Cardiac septum (tissue), 1 donor: ENCODE data around the gene RNPEPL1. TPM values are rescaled to one million over a fixed set of nuclear protein-coding genes. Genes with fewer than 3 reads are reported as not detected.
"Not testable (repeated sequence)": the region's sequence is repeated elsewhere in the genome, so short reads cannot be mapped to it uniquely, and the experiment has no call there.

Experiments
- DNase-seq: peaks from one replicate; pipeline ENCODE4 v3.0.0-alpha.2; 2020; ENCODE audit warnings: low spot score
- intact Hi-C: fragments of 100-400 bp; cut with DNase I; formaldehyde crosslinking; loops from one replicate; pipeline ENCODE4 v1.14.0; 2022
- total RNA-seq: library from RNA; stranded (reverse); fragmentation: NEBNext Ultra II Directional; extraction: Animal tissue kit (Norgen Biotek cat#: 25700); gene quantifications from one replicate; pipeline ENCODE4 v1.2.1, GENCODE V29; 2021
- donor health status: DM: no; HTN: no; CAD: no.

Gene RNPEPL1
- total RNA-seq, 1 donor from 2014 or later = 73.8 TPM

DNA sequence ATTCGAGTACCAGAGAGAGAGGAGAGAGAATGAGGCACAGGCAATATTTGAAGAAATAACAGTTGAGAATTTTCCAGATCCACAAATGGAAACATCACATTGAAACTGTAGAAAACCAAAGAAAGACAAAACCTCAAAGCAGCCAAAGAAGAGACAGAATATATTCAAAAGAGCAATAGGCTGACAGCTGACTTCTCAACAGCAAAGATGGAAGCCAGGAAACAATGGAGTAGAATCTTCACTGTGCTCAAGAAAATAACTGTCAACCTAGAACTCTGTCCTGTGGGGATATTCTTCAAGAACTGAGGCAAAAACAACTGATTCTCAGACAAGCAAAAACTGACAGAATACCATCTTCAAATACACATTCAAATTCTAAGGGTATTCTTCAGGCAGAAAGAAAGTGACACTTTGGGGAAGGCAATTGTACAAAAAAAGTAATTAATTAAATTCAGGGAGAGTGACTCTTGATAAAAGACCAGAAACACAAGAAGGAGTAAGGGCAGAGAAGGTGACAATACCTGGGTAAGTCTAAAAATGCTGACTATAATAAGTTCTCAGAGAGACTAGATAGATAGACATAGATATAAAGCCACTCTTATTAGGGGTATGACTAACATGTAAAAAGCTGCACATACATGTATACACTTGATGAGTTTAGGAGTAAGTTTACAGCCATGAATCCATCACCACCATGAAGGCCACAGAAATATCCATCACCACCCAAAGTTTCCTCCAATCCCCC is 36.1 kb upstream of the RNPEPL1 start:
- no peak for DNase-seq
- intact Hi-C loops = no loop called here

DNA sequence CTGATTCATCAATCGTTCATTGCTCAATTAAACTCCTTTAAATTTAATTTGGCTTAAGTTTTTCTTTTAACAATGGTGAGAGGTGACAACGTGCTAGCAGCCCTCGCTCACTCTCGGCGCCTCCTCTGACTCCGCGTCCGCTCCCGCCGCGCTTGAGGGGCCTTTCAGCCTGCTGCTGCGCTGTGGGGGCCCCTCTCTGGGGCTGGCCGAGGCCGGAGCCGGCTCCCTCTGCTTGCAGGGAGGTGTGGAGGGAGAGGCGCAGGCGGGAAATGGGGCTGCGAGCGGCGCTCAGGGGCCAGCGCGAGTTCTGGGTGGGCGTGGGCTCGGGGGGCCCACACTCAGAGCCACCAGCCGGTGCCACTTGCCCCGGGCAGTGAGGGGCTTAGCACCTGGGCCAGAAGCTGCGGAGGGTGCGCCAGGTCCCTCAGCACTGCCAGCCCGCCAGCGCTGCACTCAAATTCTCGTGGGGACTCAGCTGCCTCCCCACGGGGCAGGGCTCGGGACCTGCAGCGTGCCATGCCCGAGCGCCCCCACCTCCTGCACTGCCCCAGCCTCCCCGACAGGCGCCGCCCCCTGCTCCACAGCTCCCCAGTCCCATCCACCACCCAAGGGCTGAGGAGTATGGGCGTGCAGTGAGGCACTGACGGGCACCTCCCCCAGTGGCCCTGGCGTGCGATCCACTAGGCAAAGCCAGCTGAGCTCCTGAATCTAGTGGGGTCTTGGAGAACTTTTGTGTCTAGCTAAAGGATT is 30.1 kb upstream of the RNPEPL1 start:
- no peak for DNase-seq

GRCh38 chr2:240539101-240539500 is 29.2 kb upstream of the RNPEPL1 start:
- DNase-seq, intact Hi-C loops: not testable (repeated sequence)

More for the DNA sequence above, 30.1 kb upstream of the RNPEPL1 start:
- intact Hi-C loops = no loop called here

DNA sequence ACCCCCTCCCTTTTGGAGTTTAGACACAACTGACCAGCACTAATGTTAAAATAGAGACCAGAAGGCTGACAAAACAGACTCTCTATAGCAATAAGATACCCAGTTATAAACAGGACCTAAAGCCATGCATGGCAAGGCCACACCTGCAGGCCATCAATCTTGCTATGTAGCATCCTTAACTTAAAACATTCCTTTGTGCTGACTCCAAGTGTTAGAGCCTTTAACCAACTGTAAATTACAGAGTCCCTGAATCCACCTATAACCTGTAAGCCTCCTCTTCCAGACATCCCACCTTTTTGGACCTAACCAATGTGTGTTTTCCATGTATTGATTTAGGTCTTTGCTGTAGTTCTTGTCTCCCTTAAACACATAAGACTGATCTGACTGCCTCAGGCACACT is 28.4 kb upstream of the RNPEPL1 start:
- intact Hi-C loops = no loop called here
- no peak for DNase-seq

DNA sequence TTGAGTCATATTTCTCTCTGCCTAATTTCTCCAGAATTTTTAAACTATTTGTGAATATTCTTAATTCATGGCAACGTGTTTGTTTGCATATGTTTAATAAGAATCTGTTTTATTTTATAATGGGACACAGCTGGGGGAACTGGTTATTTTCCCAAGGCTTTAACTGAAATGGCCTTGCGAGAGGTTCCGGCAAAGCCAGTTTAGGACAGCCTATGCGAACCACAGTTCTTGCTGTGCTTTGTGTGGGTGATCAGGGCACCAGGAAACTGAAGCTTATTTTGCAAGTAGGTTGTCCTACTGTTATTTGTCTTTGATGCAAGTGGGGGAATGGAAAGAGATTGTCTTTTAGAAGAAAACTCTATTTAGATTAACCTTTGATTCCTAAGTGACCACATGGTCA is 17.0 kb upstream of the RNPEPL1 start:
- intact Hi-C loops = no loop called here
- no peak for DNase-seq

DNA sequence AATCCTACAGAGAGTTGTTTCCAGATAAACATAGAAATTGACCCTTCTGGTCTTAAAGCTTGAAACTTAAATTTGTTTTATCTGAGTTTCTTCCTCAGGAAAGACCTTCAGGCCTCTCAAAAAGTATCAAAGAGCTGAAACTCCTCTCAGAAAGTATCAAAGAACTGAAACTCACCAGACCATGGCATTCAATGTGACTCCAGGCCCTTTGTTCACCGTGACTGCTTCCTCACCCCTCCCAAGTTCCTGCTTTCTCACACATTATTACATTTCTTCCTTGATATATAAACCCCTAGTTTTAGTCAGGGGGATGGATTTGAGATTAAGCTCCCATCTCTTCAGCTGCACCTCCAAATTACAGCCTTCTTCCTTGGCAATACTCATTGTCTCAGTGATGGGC is 16.5 kb upstream of the RNPEPL1 start:
- DNase-seq = no peak
- intact Hi-C loops = no loop called here

- intact Hi-C loops = no loop called here
- no peak for DNase-seq
Observed at GRCh38 chr2:240553956-240554480, 14.3 kb upstream of the RNPEPL1 start.

- no peak for DNase-seq
- intact Hi-C loops = no loop called here
Observed at GRCh38 chr2:240554767-240555493, 13.4 kb upstream of the RNPEPL1 start.

DNA sequence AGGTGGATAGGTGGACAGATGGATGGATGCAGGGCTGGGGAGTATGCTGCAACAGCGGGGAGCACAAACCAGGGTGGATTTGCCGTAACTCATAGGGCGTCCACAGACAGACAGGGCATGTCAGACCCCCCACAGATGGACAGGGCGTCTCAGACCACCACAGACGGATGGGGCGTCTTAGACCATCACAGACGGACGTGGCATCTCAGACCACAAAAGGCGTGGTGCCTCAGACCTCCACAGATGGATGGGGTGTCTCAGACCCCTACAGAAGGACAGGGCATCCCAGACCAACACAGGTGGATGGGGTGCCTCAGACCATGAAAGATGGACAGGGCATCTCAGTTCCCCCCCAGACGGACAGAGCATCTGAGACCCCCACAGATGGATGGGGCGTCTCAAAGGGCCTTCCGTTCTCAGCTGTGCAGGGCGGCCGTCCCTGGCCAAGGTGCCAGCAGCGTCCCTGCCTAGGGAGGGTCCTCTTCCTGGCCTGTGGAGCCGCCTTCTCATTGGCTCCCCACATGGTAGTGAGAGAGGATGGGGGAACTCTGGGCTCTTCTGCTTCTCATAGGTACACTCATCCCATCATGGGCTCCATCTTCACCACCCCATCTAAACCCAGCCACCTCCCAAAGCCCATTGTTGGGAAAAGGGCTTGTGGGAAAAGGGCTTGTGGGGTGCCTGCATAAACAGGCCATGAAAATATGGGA is 12.6 kb upstream of the RNPEPL1 start:
- intact Hi-C loops = no loop called here
- DNase-seq = no peak

GRCh38 chr2:240556553-240557100 is 11.7 kb upstream of the RNPEPL1 start:
- intact Hi-C loops = no loop called here
- peak; percentile 79 for DNase-seq

GRCh38 chr2:240557101-240557751 is 11.1 kb upstream of the RNPEPL1 start:
- DNase-seq = no peak
- intact Hi-C loops = no loop called here

DNA sequence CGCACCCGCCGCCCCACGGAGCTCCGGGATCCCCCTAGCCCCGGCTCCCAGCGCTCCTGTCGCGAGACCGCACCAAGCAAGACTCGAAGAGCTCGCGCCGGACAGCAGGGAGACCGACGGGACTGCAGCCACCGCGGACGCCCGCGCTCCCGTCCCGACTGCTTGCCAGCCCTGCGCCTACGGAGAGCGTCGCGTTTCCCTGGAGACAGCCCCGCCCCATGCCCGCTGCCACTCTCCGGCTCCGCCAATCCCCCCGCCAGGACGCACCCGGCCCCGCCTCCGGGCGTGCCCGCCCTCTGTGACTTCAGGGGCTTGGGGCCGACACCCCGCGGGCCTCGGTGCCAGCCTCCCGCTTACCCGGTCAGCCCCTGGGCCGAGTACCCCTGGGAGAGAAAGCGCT is 10.5 kb upstream of the RNPEPL1 start, which contains the start of gene ANKMY1:
Gene ANKMY1 (minus strand): TSS at position 181 of the 400 bp plus-strand sequence. CDS start 653 bp downstream, outside the sequence.
- peak; percentile 80 for DNase-seq
- intact Hi-C loops = no loop called here

DNA sequence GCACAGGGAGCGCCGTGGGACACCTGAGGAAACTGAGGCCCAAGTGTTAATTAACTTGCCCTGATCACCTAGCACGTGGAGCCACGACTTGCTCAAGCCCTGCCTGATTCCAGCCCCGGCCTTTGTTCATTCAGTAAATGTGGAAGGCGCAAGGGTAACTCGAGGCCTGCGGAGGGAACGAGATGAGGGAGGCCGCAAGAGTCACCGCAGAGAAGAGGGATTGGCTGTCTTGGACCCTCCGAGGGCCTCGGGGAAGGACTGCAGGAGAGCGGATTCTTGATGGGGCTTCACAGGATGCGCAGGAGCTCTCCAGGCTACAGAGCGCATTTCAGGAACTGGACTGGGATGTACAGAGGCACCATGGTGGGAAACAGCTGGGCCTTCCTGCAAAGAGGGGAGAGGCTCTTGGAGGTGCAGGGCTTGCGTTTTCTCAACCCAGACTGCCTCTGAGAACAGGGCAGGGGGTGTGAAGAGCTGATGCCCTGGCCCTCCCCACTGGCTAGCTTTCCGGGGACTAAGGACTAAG is 10.0 kb upstream of the RNPEPL1 start:
- no peak for DNase-seq
- intact Hi-C loops = no loop called here

DNA sequence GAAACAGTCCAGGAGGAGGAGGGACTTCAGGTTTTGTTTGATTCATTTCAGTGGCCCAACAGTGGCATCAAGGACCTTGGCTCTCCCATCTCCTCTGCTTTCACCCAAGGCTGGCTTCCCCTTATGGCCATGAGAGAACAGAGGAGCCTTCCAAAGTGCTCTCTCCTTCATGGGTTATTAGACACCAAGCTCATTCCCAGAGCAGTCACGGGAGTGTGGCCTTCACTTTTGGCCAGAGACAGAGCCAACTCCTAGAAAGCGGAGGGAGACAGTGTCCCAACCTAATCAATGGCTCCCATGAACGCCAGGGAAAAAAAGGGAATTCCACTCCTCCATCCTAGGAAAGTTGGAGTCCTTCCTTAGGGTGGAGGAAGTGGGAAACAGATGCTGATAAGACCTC is 9.0 kb upstream of the RNPEPL1 start:
- no peak for DNase-seq
- intact Hi-C loops = no loop called here

DNA sequence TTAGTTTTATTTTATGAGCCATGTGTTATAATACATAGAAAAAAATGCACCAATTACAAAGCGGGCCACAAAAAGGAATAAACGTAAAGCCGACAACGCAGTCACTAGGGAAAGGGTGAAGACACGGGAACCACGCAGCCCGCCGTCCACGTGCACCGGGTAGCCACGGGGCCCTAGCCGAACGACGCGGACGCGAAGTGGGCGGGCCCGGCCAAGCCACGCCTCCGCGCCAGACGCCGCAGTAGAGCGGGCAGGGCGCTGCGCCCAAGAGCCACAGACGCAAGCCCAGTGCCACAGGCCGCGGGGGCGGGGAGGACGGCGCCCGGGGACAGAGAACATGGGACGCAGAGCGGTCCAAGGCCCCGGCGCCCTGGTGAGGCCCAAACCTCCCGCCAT is 8.2 kb upstream of the RNPEPL1 start, which contains the start of gene DUSP28:
Gene DUSP28 (plus strand): TSS at position 274 of the 396 bp plus-strand sequence. CDS start 328 bp downstream, outside the sequence.
- intact Hi-C loops = loop anchor here (10.0 kb wide), 1 partner anchor 325 kb away; no protein-coding TSS in a partner anchor
- peak; percentile 97 for DNase-seq

DNA sequence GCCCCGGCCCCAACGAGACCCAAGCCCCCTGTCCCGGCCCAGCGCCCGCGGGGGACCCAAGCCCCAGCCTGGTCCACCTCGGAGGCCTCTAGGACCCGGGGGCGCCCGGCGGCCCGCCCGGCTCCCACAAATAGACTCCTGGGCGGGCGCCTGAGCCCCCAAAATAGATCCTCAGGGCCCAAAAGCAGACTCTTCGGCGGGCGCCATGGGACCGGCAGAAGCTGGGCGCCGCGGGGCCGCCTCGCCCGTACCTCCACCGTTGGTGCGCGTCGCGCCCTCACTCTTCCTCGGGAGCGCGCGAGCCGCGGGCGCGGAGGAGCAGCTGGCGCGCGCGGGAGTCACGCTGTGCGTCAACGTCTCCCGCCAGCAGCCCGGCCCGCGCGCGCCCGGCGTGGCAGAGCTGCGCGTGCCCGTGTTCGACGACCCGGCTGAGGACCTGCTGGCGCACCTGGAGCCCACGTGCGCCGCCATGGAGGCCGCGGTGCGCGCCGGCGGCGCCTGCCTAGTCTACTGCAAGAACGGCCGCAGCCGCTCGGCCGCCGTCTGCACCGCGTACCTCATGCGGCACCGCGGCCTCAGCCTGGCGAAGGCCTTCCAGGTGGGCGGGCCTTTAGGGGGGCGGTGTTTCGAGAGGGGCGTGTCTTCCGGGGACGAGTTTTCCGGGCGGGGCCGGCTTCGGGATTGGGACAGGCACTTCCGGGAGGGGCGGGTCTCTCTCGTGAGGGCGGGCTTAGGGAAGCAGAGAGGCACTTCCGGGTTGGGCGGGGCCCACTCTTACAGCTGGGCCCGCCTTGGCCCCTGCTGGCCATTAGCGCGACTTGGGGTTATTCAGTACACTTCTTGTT is 7.6 kb upstream of the RNPEPL1 start:
- DNase-seq = peak; percentile 100
- intact Hi-C loops = loop anchor here (1.0 to 10.0 kb wide), 2 partner anchors 26 to 326 kb away; partner anchors contain the start of gene CAPN10

DNA sequence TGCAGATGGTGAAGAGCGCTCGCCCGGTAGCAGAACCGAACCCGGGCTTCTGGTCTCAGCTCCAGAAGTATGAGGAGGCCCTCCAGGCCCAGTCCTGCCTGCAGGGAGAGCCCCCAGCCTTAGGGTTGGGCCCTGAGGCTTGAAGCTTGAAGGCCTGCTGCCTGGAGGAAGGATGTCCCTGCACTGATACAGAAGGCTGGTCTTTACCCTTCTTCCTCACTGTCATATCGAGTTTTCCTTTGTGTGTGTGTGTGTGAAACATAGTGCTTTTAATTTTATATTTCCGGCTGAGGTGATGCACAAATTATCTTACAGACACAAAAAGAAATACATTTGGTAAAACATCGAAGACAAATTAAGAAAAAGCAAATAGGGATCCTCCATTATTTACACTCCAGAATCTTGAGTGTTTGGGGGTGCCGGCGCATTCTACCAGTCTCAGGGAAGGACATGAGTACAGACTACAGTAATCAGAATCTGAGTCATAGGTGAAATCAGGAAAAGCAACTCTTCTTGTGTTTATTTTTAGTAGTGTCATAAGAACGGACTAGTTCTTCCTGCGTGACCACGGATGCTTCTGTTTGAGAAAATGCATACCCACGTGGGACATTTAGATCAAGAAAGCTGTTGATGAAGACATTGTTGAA is 6.8 kb upstream of the RNPEPL1 start:
- peak; percentile 41 for DNase-seq

More for the DNA sequence above, 6.8 kb upstream of the RNPEPL1 start:
- intact Hi-C loops = loop anchor here (1.0 to 10.0 kb wide), 2 partner anchors 25 to 327 kb away; partner anchors contain the start of gene CAPN10
